Mesendoderm (in vitro differentiated cells): Measurements from ENCODE around the gene ABCC3.

Source experiments
- DNase-seq: peaks from one replicate; pipeline ENCODE4 v3.0.0; 2013
- H2AK5ac ChIP-seq: 2 replicates; pipeline ENCODE4 v1.6.1; 2013; ENCODE audit warnings: low read length, inconsistent platforms
- H2BK120ac ChIP-seq: 2 replicates; pipeline ENCODE4 v1.6.1; 2013; ENCODE audit warnings: low read depth, mild to moderate bottlenecking, low read length, moderate library complexity, mixed read lengths
- H2BK15ac ChIP-seq: replicated peaks from 2 replicates; pipeline ENCODE4 v1.6.1; 2013; ENCODE audit warnings: low read depth, mild to moderate bottlenecking, moderate library complexity
- H2BK5ac ChIP-seq: 2 replicates; pipeline ENCODE4 v1.6.1; 2013; ENCODE audit warnings: low read length, inconsistent platforms
- H3K18ac ChIP-seq: 2 replicates; pipeline ENCODE4 v1.6.1; 2013; ENCODE audit warnings: mild to moderate bottlenecking, low read length, mixed read lengths
- H3K23ac ChIP-seq: one replicate; pipeline ENCODE4 v1.6.1; 2013; ENCODE audit warnings: low read length
- H3K27ac ChIP-seq: 2 replicates; pipeline ENCODE4 v1.5.1; 2013; ENCODE audit warnings: low read depth, mild to moderate bottlenecking, inconsistent platforms, low read length, moderate library complexity
- H3K27me3 ChIP-seq: 2 replicates; pipeline ENCODE4 v1.6.1; 2013; ENCODE audit warnings: low read length, control low read depth, mild to moderate bottlenecking, inconsistent platforms; ENCODE audit not compliant: insufficient read depth, poor library complexity
- H3K36me3 ChIP-seq: 2 replicates; pipeline ENCODE4 v1.6.1; 2013; ENCODE audit warnings: low read length, inconsistent platforms; ENCODE audit not compliant: control insufficient read depth, insufficient read depth
- H3K4ac ChIP-seq: one replicate; pipeline ENCODE4 v1.6.1; 2013; ENCODE audit warnings: low read depth, mild to moderate bottlenecking, low read length, moderate library complexity
- H3K4me1 ChIP-seq: 2 replicates; pipeline ENCODE4 v1.6.1; 2013; ENCODE audit warnings: low read depth, low read length, inconsistent platforms; ENCODE audit not compliant: control insufficient read depth
- H3K4me2 ChIP-seq: 2 replicates; pipeline ENCODE4 v1.6.1; 2013; ENCODE audit warnings: low read length
- H3K4me3 ChIP-seq: 2 replicates; pipeline ENCODE4 v1.5.1; 2013; ENCODE audit warnings: mild to moderate bottlenecking, low read length
- H3K56ac ChIP-seq: one replicate; pipeline ENCODE4 v1.6.1; 2013; ENCODE audit warnings: low read length
- H3K79me1 ChIP-seq: 2 replicates; pipeline ENCODE4 v1.6.1; 2013; ENCODE audit warnings: low read length, inconsistent platforms
- H3K79me2 ChIP-seq: 2 replicates; pipeline ENCODE4 v1.6.1; 2013; ENCODE audit warnings: mild to moderate bottlenecking, low read length; ENCODE audit not compliant: control insufficient read depth, insufficient read depth
- H3K9ac ChIP-seq: 2 replicates; pipeline ENCODE4 v1.6.1; 2013; ENCODE audit warnings: low read length, inconsistent platforms
- H4K5ac ChIP-seq: one replicate; pipeline ENCODE4 v1.6.1; 2013; ENCODE audit warnings: low read length
- H4K8ac ChIP-seq: one replicate; pipeline ENCODE4 v1.6.1; 2013; ENCODE audit warnings: low read depth, mild to moderate bottlenecking, control low read depth, low read length, moderate library complexity
- WGBS: extraction: QIAGEN DNeasy Blood & Tissue Kit; methylation state at CpG from one replicate; pipeline ENCODE4 v1.1.7; 2013; ENCODE audit warnings: low lambda C conversion rate, missing lambda C conversion rate; ENCODE audit not compliant: insufficient coverage; ENCODE audit errors: extremely low coverage; 5-methylcytosine and 5-hydroxymethylcytosine counted together

The ABCC3 gene

GRCh38 chr17:50682938-50683337, 48.3 kb downstream of the ABCC3 start:
- H3K56ac ChIP-seq = no peak overlapping the region
- no peak overlapping the region for H3K9ac ChIP-seq
- H3K79me2 ChIP-seq = no peaks in the 10 kb centered on the region
- H4K8ac ChIP-seq = no peak overlapping the region
- H3K4me2 ChIP-seq = no peak overlapping the region
- no CpG with 5 or more reads among the region's 3 CpGs for WGBS
- no peak for DNase-seq
- no peak overlapping the region for H3K4me3 ChIP-seq
- no peak overlapping the region for H2AK5ac ChIP-seq
- H2BK120ac ChIP-seq = no peak overlapping the region
- H3K27me3 ChIP-seq = no peaks in the 10 kb centered on the region
- no peak overlapping the region for H2BK15ac ChIP-seq
- no peak overlapping the region for H3K18ac ChIP-seq
- no peaks in the 10 kb centered on the region for H3K36me3 ChIP-seq
- no peak overlapping the region for H3K4ac ChIP-seq
- no peak overlapping the region for H3K23ac ChIP-seq
- H3K27ac ChIP-seq = no peak overlapping the region
- H3K4me1 ChIP-seq = peaks cover 1% of the 10 kb centered on the region
- H4K5ac ChIP-seq = no peak overlapping the region
- no peak overlapping the region for H2BK5ac ChIP-seq
- H3K79me1 ChIP-seq = no peaks in the 10 kb centered on the region

- Histone ChIP-seq H3K4ac (no peak overlapping the region), H3K27me3 (no peaks in the 10 kb centered on the region), H3K4me2 (no peak overlapping the region), H3K4me3 (no peak overlapping the region), H2BK5ac (no peak overlapping the region), H4K8ac (no peak overlapping the region), H3K9ac (no peak overlapping the region), H3K79me1 (no peaks in the 10 kb centered on the region), H3K4me1 (peaks cover 1% of the 10 kb centered on the region), H3K23ac (no peak overlapping the region), H2BK120ac (no peak overlapping the region), H3K27ac (no peak overlapping the region), H3K18ac (no peak overlapping the region), H3K79me2 (no peaks in the 10 kb centered on the region), H3K36me3 (no peaks in the 10 kb centered on the region), H2AK5ac (no peak overlapping the region), H2BK15ac (no peak overlapping the region), H4K5ac (no peak overlapping the region), H3K56ac (no peak overlapping the region)
- no CpG with 5 or more reads among the region's 28 CpGs for WGBS
- no peak for DNase-seq
These were observed 49.0 kb downstream of the ABCC3 start for GRCh38 chr17:50683434-50684287.

- H3K18ac ChIP-seq = no peak overlapping the region
- no peak overlapping the region for H3K27ac ChIP-seq
- H3K79me2 ChIP-seq = no peaks in the 10 kb centered on the region
- no peak overlapping the region for H2BK120ac ChIP-seq
- H3K9ac ChIP-seq = no peak overlapping the region
- no peak overlapping the region for H4K8ac ChIP-seq
- H3K36me3 ChIP-seq = no peaks in the 10 kb centered on the region
- H3K4ac ChIP-seq = no peak overlapping the region
- H2AK5ac ChIP-seq = no peak overlapping the region
- H3K56ac ChIP-seq = no peak overlapping the region
- DNase-seq = no peak
- H3K4me2 ChIP-seq = no peak overlapping the region
- H3K79me1 ChIP-seq = no peaks in the 10 kb centered on the region
- H3K4me1 ChIP-seq = peaks cover 1% of the 10 kb centered on the region
- no peak overlapping the region for H2BK15ac ChIP-seq
- H3K27me3 ChIP-seq = no peaks in the 10 kb centered on the region
- no peak overlapping the region for H3K23ac ChIP-seq
- H2BK5ac ChIP-seq = no peak overlapping the region
- no peak overlapping the region for H4K5ac ChIP-seq
- no CpG with 5 or more reads among the region's 5 CpGs for WGBS
- no peak overlapping the region for H3K4me3 ChIP-seq
These were observed 49.6 kb downstream of the ABCC3 start for GRCh38 chr17:50684288-50684611.

- Histone ChIP-seq H4K5ac (no peak overlapping the region), H3K36me3 (no peaks in the 10 kb centered on the region), H3K27ac (no peak overlapping the region), H3K4me3 (no peak overlapping the region), H4K8ac (no peak overlapping the region), H3K4me2 (no peak overlapping the region), H3K18ac (no peak overlapping the region), H2AK5ac (no peak overlapping the region), H2BK120ac (no peak overlapping the region), H3K56ac (peak overlapping the region; percentile 38), H2BK15ac (no peak overlapping the region), H3K4me1 (peaks cover 1% of the 10 kb centered on the region), H3K4ac (no peak overlapping the region), H2BK5ac (no peak overlapping the region), H3K27me3 (no peaks in the 10 kb centered on the region), H3K79me1 (no peaks in the 10 kb centered on the region), H3K23ac (no peak overlapping the region), H3K9ac (no peak overlapping the region), H3K79me2 (no peaks in the 10 kb centered on the region)
- DNase-seq = peak; percentile 45
- WGBS = no CpG with 5 or more reads among the region's 15 CpGs
These were observed 50.1 kb downstream of the ABCC3 start for GRCh38 chr17:50684612-50685333.

GRCh38 chr17:50685334-50685665, 50.6 kb downstream of the ABCC3 start:
- Histone ChIP-seq H3K18ac (no peak overlapping the region), H3K4me2 (no peak overlapping the region), H3K27me3 (no peaks in the 10 kb centered on the region), H4K8ac (no peak overlapping the region), H4K5ac (no peak overlapping the region), H3K4me3 (no peak overlapping the region), H3K79me2 (no peaks in the 10 kb centered on the region), H2AK5ac (no peak overlapping the region), H3K79me1 (no peaks in the 10 kb centered on the region), H3K9ac (no peak overlapping the region), H3K27ac (no peak overlapping the region), H3K4me1 (peaks cover 1% of the 10 kb centered on the region), H3K36me3 (no peaks in the 10 kb centered on the region), H2BK15ac (no peak overlapping the region), H2BK120ac (no peak overlapping the region), H3K23ac (no peak overlapping the region), H3K4ac (no peak overlapping the region), H3K56ac (no peak overlapping the region), H2BK5ac (no peak overlapping the region)
- no peak for DNase-seq
- no CpG with 5 or more reads among the region's 1 CpG for WGBS
